T-cell (primary cell): ENCODE measurements around the gene MRPL33. TPM values are rescaled to one million over a fixed set of nuclear protein-coding genes. Genes with fewer than 3 reads are reported as not detected.

ENCODE experiments used
- ATAC-seq, 4 experiments: fragments of 200-7000 bp in 3 of 4; fragments of 150-1000 bp in 1 of 4; cut with Tn5 transposase; replicated peaks in 1 of 4; 1 replicate in 3 of 4; 2 replicates in 1 of 4; pipeline ENCODE4 v1.10.0; 2021; ENCODE audit warnings: moderate library complexity in 3 of 4, mild to moderate bottlenecking in 2 of 4, moderate number of reproducible peaks in 1 of 4
- CTCF ChIA-PET, 2 donors: fragments of 300-600 bp; sonication (Branson Sonifier 250); formaldehyde crosslinking; loops; one replicate each; lab custom pipeline; 2022; ENCODE audit warnings: antibody characterized with exemption in 2 of 2; lab: Charles Lee
- POLR2A ChIA-PET, 2 donors: fragments of 300-600 bp; sonication (Branson Sonifier 250); formaldehyde crosslinking; loops; one replicate each; lab custom pipeline; 2022; ENCODE audit warnings: antibody characterized with exemption in 2 of 2; lab: Charles Lee
- DNase-seq, 35 experiments: peaks; one replicate each; pipeline versions ENCODE4 v3.0.0 to v3.0.0-alpha.2; 2013 to 2023
- H3K27ac ChIP-seq: one replicate; pipeline ENCODE4 v1.5.1; 2013; ENCODE audit warnings: low read length
- H3K27me3 ChIP-seq, 2 experiments: replicated peaks in 1 of 2; 1 replicate in 1 of 2; 2 replicates in 1 of 2; pipeline versions ENCODE4 v1.6.1 to v1.7.0; 2013; ENCODE audit warnings: low read length in 1 of 2, mixed read lengths in 1 of 2; ENCODE audit not compliant: control insufficient read depth in 2 of 2, insufficient read depth in 2 of 2; ENCODE audit errors: extremely low read depth in 1 of 2
- H3K36me3 ChIP-seq, 2 donors: 1 replicate in 1 of 2; 2 replicates in 1 of 2; pipeline versions ENCODE4 v1.6.1 to v1.7.0; 2013; ENCODE audit warnings: low read length in 1 of 2; ENCODE audit not compliant: control insufficient read depth in 2 of 2, insufficient read depth in 1 of 2; ENCODE audit errors: extremely low read depth in 1 of 2
- H3K4me1 ChIP-seq, 2 experiments: 1 replicate in 1 of 2; 2 replicates in 1 of 2; pipeline versions ENCODE4 v1.6.1 to v1.7.0; 2013; ENCODE audit warnings: low read length in 2 of 2, mixed read lengths in 1 of 2; ENCODE audit not compliant: insufficient read depth in 2 of 2, control insufficient read depth in 1 of 2; ENCODE audit errors: extremely low read depth in 1 of 2
- H3K4me3 ChIP-seq, 2 donors: 1 replicate in 1 of 2; 2 replicates in 1 of 2; pipeline versions ENCODE4 v1.5.1 to v1.7.0; 2013; ENCODE audit warnings: mild to moderate bottlenecking in 2 of 2, low read length in 1 of 2, moderate library complexity in 1 of 2; ENCODE audit not compliant: control insufficient read depth in 1 of 2; ENCODE audit errors: extremely low read depth in 1 of 2
- H3K9me3 ChIP-seq: 2 replicates; pipeline ENCODE4 v1.7.0; 2013
- H3K27ac Mint-ChIP-seq, 2 donors: one replicate each; pipeline ENCODE4 v1.8.0; 2020 to 2021; ENCODE audit warnings: mild to moderate bottlenecking in 2 of 2, mixed read lengths in 2 of 2
- H3K27me3 Mint-ChIP-seq, 2 donors: one replicate each; pipeline ENCODE4 v1.8.0; 2021 to 2022; ENCODE audit warnings: mixed read lengths in 2 of 2
- H3K36me3 Mint-ChIP-seq: one replicate; pipeline ENCODE4 v1.8.0; 2021; ENCODE audit warnings: mixed read lengths
- H3K4me1 Mint-ChIP-seq, 3 donors: one replicate each; pipeline ENCODE4 v1.8.0; 2020 to 2022; ENCODE audit warnings: mixed read lengths in 3 of 3, mild to moderate bottlenecking in 1 of 3
- H3K4me3 Mint-ChIP-seq, 3 donors: one replicate each; pipeline ENCODE4 v1.8.0; 2020 to 2022; ENCODE audit warnings: mild to moderate bottlenecking in 3 of 3, mixed read lengths in 3 of 3, moderate library complexity in 3 of 3
- H3K9me3 Mint-ChIP-seq, 3 donors: one replicate each; pipeline ENCODE4 v1.8.0; 2020 to 2022; ENCODE audit warnings: mixed read lengths in 3 of 3
- WGBS: methylation state at CpG from one replicate; pipeline ENCODE4 v1.1.5; 2013; ENCODE audit warnings: missing lambda C conversion rate; ENCODE audit not compliant: insufficient coverage; 5-methylcytosine and 5-hydroxymethylcytosine counted together
- total RNA-seq, 35 experiments: library from RNA in 6 of 35; stranded (reverse) in 6 of 35; fragments of 120-200 nt in 1 of 35; gene quantifications; one replicate each; pipeline versions ENCODE4 v1.2.1 to v1.2.4 and lab custom pipeline; 2013 to 2026

MRPL33 gene
- total RNA-seq, 5 donors from 2014 or later (not counting 1 experiment from before 2014, with no cell fraction given), result 25.9 to 39.4 (median 29.7) TPM

- no peak overlapping the region for H3K27ac Mint-ChIP-seq
- ChIA-PET POLR2A (no interaction called here), CTCF (no interaction called here)
- H3K4me1 ChIP-seq, result no peaks in the 10 kb centered on the region
- H3K36me3 ChIP-seq, result no peaks in the 10 kb centered on the region
- ATAC-seq (no peak), DNase-seq (peak in 4 of 35 experiments; percentile 7 to 27 (median 8))
- H3K4me1 Mint-ChIP-seq, result no peaks in the 10 kb centered on the region
- H3K9me3 ChIP-seq, result no peaks in the 10 kb centered on the region
- H3K9me3 Mint-ChIP-seq, result no peaks in the 10 kb centered on the region
- no peaks in the 10 kb centered on the region for H3K27me3 Mint-ChIP-seq
- H3K4me3 Mint-ChIP-seq, result no peak overlapping the region
- no peak overlapping the region for H3K4me3 ChIP-seq
- no peaks in the 10 kb centered on the region for H3K27me3 ChIP-seq
- no CpG with 5 or more reads among the region's 4 CpGs for WGBS
- H3K27ac ChIP-seq, result no peak overlapping the region
- no peaks in the 10 kb centered on the region for H3K36me3 Mint-ChIP-seq
Measured at GRCh38 chr2:27807476-27807875, 36.0 kb downstream of the MRPL33 start.

GRCh38 chr2:27808418-27808817, 36.9 kb downstream of the MRPL33 start:
- Mint-ChIP-seq H3K4me1 (no peaks in the 10 kb centered on the region), H3K36me3 (no peaks in the 10 kb centered on the region), H3K9me3 (no peaks in the 10 kb centered on the region), H3K27me3 (no peaks in the 10 kb centered on the region), H3K27ac (no peak overlapping the region), H3K4me3 (no peak overlapping the region)
- Histone ChIP-seq H3K9me3 (no peaks in the 10 kb centered on the region), H3K36me3 (no peaks in the 10 kb centered on the region), H3K27me3 (no peaks in the 10 kb centered on the region), H3K4me3 (no peak overlapping the region), H3K27ac (no peak overlapping the region), H3K4me1 (no peaks in the 10 kb centered on the region)
- CTCF ChIA-PET, result no interaction called here
- POLR2A ChIA-PET, result no interaction called here
- no peak for DNase-seq
- ATAC-seq, result no peak
- no CpG with 5 or more reads among the region's 2 CpGs for WGBS

- no peaks in the 10 kb centered on the region for H3K4me1 Mint-ChIP-seq
- CTCF ChIA-PET, result no interaction called here
- WGBS, result 100% methylated on average over 1 of the region's 3 CpGs
Measured at GRCh38 chr2:27808984-27809383, 37.5 kb downstream of the MRPL33 start.

DNA sequence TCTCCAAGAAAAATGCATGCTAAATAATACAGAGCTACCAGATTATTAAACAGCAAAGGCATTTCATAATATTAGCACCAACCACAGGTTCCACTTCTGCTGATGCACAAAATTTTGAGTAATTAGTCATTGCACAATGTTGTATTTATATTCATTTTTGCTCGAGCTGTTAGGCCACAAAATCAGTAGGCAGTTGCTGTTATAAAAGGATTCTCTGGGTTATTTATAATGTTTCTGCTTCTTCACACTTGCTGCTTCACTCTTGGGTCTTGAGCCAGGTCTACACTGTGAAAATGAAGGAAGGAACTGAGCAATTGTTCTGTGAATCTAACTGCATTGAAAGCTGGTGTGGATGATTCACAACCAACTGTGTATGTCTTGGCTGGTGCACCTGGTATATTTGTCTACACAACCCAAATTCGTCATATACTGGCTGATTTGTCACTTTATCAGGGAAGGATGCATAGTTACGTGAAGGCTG, 38.3 kb downstream of the MRPL33 start:
- no peak overlapping the region for H3K27ac Mint-ChIP-seq
- no peaks in the 10 kb centered on the region for H3K9me3 Mint-ChIP-seq
- no peak for ATAC-seq
- no peak for DNase-seq
- Histone ChIP-seq H3K36me3 (no peaks in the 10 kb centered on the region), H3K27ac (no peak overlapping the region), H3K9me3 (no peaks in the 10 kb centered on the region), H3K27me3 (no peaks in the 10 kb centered on the region), H3K4me1 (no peaks in the 10 kb centered on the region), H3K4me3 (no peak overlapping the region)
- no peaks in the 10 kb centered on the region for H3K36me3 Mint-ChIP-seq
- no peaks in the 10 kb centered on the region for H3K4me1 Mint-ChIP-seq
- CTCF ChIA-PET, result no interaction called here
- POLR2A ChIA-PET, result no interaction called here
- H3K27me3 Mint-ChIP-seq, result no peaks in the 10 kb centered on the region
- WGBS, result no CpG with 5 or more reads among the region's 3 CpGs
- no peak overlapping the region for H3K4me3 Mint-ChIP-seq

More at GRCh38 chr2:27808984-27809383, 37.5 kb downstream of the MRPL33 start:
- Histone ChIP-seq H3K36me3 (no peaks in the 10 kb centered on the region), H3K4me3 (no peak overlapping the region), H3K4me1 (no peaks in the 10 kb centered on the region), H3K9me3 (no peaks in the 10 kb centered on the region), H3K27ac (no peak overlapping the region), H3K27me3 (no peaks in the 10 kb centered on the region)
- DNase-seq, result no peak
- Mint-ChIP-seq H3K36me3 (no peaks in the 10 kb centered on the region), H3K9me3 (no peaks in the 10 kb centered on the region), H3K27ac (no peak overlapping the region), H3K27me3 (no peaks in the 10 kb centered on the region), H3K4me3 (no peak overlapping the region)
- POLR2A ChIA-PET, result no interaction called here
- no peak for ATAC-seq

DNA sequence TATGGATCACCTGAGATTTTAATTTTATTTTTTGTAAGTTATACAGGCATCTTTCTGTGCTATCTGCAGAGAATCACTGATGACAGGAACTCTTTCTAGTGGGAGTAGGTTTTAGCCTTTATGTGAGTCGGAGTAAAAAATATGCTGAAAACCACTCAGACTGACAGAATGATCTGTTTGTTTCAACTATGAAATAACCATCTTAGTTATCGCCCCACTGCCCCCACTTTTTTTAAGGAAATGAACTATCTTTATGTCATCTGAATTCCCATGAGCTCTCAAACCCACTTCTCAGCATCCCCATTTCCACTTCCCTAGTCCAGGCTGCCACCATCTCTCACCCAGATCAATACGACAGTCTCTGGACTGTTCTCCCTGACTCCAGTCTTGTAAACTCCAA, 38.9 kb downstream of the MRPL33 start:
- Mint-ChIP-seq H3K4me1 (no peaks in the 10 kb centered on the region), H3K36me3 (no peaks in the 10 kb centered on the region), H3K27me3 (no peaks in the 10 kb centered on the region), H3K9me3 (no peaks in the 10 kb centered on the region), H3K27ac (no peak overlapping the region), H3K4me3 (no peak overlapping the region)
- no peak overlapping the region for H3K4me3 ChIP-seq
- no peaks in the 10 kb centered on the region for H3K4me1 ChIP-seq
- POLR2A ChIA-PET, result interaction anchor here in 1 of 2 donors (0.6 kb wide), 1 partner anchor 80 kb away, joined by 3 read pairs; the partner anchor contains the start of genes BABAM2 and RBKS
- CTCF ChIA-PET, result no interaction called here
- ATAC-seq (no peak), DNase-seq (no peak)
- H3K36me3 ChIP-seq, result no peaks in the 10 kb centered on the region
- 88% methylated on average over 1 of the region's 3 CpGs for WGBS
- H3K9me3 ChIP-seq, result no peaks in the 10 kb centered on the region
- no peak overlapping the region for H3K27ac ChIP-seq
- no peaks in the 10 kb centered on the region for H3K27me3 ChIP-seq

DNA sequence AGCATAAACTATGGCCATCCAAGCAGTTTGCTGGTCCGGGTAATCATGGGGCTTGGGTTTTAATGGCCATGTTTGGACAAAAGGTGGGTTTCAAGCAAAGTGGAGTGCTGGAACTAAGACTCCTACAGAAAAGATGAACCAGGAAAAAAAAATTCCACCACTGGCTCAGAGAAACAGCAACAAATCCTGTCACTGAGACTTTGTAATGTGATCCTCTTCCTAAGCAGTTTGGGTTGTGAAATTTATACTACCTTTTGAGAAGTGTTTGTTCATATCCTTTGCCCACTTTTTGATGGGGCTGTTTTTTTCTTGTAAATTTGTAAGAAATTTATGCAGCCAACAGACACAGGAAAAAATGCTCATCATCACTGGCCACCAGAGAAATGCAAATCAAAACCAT, 40.2 kb downstream of the MRPL33 start:
- Mint-ChIP-seq H3K27me3 (no peaks in the 10 kb centered on the region), H3K4me3 (no peak overlapping the region), H3K4me1 (no peaks in the 10 kb centered on the region), H3K27ac (no peak overlapping the region), H3K9me3 (no peaks in the 10 kb centered on the region), H3K36me3 (no peaks in the 10 kb centered on the region)
- WGBS, result no CpG with 5 or more reads among the region's 1 CpG
- POLR2A ChIA-PET, result no interaction called here
- DNase-seq (no peak), ATAC-seq (no peak)
- H3K27ac ChIP-seq, result no peak overlapping the region
- H3K4me1 ChIP-seq, result no peaks in the 10 kb centered on the region
- H3K9me3 ChIP-seq, result no peaks in the 10 kb centered on the region
- no peaks in the 10 kb centered on the region for H3K36me3 ChIP-seq
- CTCF ChIA-PET, result no interaction called here
- no peak overlapping the region for H3K4me3 ChIP-seq
- H3K27me3 ChIP-seq, result no peaks in the 10 kb centered on the region

DNA sequence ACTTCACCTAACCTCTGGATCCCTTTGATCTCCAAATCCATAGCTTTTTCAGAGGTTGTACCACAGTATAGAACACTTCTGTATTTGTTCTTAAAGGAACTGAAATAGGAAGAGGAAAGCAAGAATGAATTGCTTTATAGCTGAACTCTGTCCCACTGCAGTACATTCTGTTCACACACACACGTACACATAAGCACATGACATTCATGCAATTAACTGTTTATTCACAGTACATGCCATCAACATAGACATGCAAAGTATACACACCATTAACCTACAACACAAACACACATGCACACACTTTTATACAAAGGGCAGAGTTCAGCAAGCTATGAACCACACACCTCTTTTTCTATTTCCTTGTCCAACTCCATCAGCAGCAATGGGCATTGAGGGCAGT, 43.2 kb downstream of the MRPL33 start:
- H3K36me3 ChIP-seq, result no peaks in the 10 kb centered on the region
- no peaks in the 10 kb centered on the region for H3K9me3 ChIP-seq
- no peaks in the 10 kb centered on the region for H3K4me1 ChIP-seq
- Mint-ChIP-seq H3K27me3 (no peaks in the 10 kb centered on the region), H3K27ac (no peak overlapping the region), H3K4me3 (no peak overlapping the region), H3K9me3 (no peaks in the 10 kb centered on the region), H3K4me1 (no peaks in the 10 kb centered on the region), H3K36me3 (no peaks in the 10 kb centered on the region)
- ChIA-PET POLR2A (interaction anchor here in 1 of 2 donors (0.5 kb wide), 1 partner anchor 26 kb away, joined by 4 read pairs; no protein-coding TSS in a partner anchor), CTCF (no interaction called here)
- no peak overlapping the region for H3K4me3 ChIP-seq
- H3K27me3 ChIP-seq, result no peaks in the 10 kb centered on the region
- no peak for DNase-seq
- no peak for ATAC-seq
- H3K27ac ChIP-seq, result no peak overlapping the region
- 91% methylated on average over 1 of the region's 1 CpG for WGBS
